VCaP (cell line): ENCODE results near the gene PSMB7.

Source experiments
- H3K27ac ChIP-seq: fragments of 450-650 bp; 2 replicates; pipeline ENCODE4 v1.5.1; 2017
- CTCF ChIP-seq: fragments of 450-650 bp; conservative IDR thresholded peaks from 2 replicates; pipeline ENCODE4 v1.5.1; 2017; ENCODE audit warnings: mild to moderate bottlenecking, moderate library complexity

PSMB7 gene

GRCh38 chr9:124326378-124326777, 88.9 kb downstream of the PSMB7 start:
- no peak overlapping the region for H3K27ac ChIP-seq
- no peak for TF ChIP-seq CTCF

- no peak overlapping the region for H3K27ac ChIP-seq
Observed at GRCh38 chr9:124325816-124326215, 89.4 kb downstream of the PSMB7 start.

GRCh38 chr9:124323904-124324303, 91.3 kb downstream of the PSMB7 start:
- H3K27ac ChIP-seq, result no peak overlapping the region
- no peak for TF ChIP-seq CTCF

More at GRCh38 chr9:124325816-124326215, 89.4 kb downstream of the PSMB7 start:
- no peak for TF ChIP-seq CTCF

GRCh38 chr9:124322618-124323432, 92.4 kb downstream of the PSMB7 start:
- no peak for TF ChIP-seq CTCF
- no peak overlapping the region for H3K27ac ChIP-seq

GRCh38 chr9:124321935-124322334, 93.3 kb downstream of the PSMB7 start:
- no peak overlapping the region for H3K27ac ChIP-seq
- no peak for TF ChIP-seq CTCF

GRCh38 chr9:124321416-124321815, 93.8 kb downstream of the PSMB7 start:
- H3K27ac ChIP-seq, result no peak overlapping the region
- no peak for TF ChIP-seq CTCF

- H3K27ac ChIP-seq, result 0 out of 2 replicates have a peak overlapping the region, but pooled peaks have one; percentile 7
- peak; percentile 95 for TF ChIP-seq CTCF
Observed at GRCh38 chr9:124320062-124320973, 94.9 kb downstream of the PSMB7 start.
